LNCaP clone FGC (cell line): ENCODE measurements around the gene TGM6.
A peak's percentile ranks its signal among the peaks of the same experiment; 100 is the strongest.
"Not testable (repeated sequence)": the region's sequence is repeated elsewhere in the genome, so short reads cannot be mapped to it uniquely, and the experiment has no call there.

Experiments used
- DNase-seq: peaks from one replicate; pipeline ENCODE4 v3.0.0-alpha.2; 2011; ENCODE audit warnings: low read depth
- H3K4me3 ChIP-seq: 2 replicates; pipeline ENCODE4 v1.5.1; 2011; ENCODE audit warnings: mild to moderate bottlenecking, low read depth, low read length, control low read depth
- TF ChIP-seq, protein P1 (sequence below): IDR thresholded peaks from 2 replicates; pipeline ENCODE4 v1.5.1; 2012; ENCODE audit warnings: mild to moderate bottlenecking; ENCODE audit not compliant: control insufficient read depth, insufficient read depth; ENCODE audit errors: extremely low read depth

The TGM6 gene

DNA sequence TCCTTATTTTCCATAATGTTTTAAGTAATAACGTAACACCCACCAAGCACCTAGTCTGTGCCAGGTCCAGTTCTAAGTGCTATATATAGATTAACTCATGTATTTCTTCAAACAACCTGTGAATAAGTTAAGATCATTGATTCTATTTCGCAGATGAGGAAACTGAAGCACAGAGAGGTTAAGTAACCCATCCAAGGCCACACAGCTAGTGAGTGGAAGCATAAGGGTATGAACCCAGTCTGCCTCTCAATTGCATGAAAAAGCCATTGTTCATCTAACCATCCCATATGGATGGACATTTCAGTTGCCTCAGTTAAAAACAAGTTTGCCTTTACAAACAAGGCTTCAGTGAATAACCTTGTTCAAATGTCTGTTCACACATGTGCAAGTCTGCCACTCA, 20.8 kb downstream of the TGM6 start:
- TF ChIP-seq, protein P1, sequence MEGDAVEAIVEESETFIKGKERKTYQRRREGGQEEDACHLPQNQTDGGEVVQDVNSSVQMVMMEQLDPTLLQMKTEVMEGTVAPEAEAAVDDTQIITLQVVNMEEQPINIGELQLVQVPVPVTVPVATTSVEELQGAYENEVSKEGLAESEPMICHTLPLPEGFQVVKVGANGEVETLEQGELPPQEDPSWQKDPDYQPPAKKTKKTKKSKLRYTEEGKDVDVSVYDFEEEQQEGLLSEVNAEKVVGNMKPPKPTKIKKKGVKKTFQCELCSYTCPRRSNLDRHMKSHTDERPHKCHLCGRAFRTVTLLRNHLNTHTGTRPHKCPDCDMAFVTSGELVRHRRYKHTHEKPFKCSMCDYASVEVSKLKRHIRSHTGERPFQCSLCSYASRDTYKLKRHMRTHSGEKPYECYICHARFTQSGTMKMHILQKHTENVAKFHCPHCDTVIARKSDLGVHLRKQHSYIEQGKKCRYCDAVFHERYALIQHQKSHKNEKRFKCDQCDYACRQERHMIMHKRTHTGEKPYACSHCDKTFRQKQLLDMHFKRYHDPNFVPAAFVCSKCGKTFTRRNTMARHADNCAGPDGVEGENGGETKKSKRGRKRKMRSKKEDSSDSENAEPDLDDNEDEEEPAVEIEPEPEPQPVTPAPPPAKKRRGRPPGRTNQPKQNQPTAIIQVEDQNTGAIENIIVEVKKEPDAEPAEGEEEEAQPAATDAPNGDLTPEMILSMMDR = no peak
- H3K4me3 ChIP-seq = no peak overlapping the region
- no peak for DNase-seq

DNA sequence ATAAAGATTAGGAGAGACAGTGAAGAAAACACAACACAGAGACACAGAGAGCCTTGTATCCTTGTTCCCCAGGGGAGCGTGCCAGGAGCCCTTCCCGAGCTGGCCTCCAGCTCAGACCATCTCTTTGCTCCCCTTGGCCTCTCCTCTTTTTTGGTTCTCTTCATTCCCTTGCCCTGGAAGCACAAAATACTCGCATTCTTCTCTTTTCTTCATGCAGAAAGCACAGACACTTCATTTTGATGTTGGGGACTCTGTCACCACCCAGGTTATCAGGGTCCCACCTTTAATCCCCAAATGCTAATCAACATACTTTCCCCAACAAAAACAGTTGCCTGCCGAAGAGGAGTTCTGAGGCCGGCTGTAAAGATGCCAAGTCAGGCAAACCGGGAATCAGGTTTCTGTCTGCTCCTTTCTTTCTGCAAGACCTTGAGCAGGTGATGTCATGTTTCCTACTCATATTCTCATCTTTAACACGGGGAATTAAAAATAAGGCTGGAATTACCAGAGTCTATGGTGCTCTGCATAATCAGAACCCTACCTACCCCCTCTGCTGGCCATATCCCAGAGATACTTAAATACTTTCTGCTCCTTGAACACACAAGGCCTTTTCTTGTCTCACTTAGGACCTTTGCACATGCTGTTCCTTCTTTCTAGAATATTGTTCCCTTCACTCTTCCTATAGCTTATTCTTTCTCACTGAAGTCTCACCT, 21.7 kb downstream of the TGM6 start:
- DNase-seq = no peak
- TF ChIP-seq, protein P1 = 0 out of 2 replicates have a peak, but pooled peaks have one; percentile 17
- H3K4me3 ChIP-seq = no peak overlapping the region

DNA sequence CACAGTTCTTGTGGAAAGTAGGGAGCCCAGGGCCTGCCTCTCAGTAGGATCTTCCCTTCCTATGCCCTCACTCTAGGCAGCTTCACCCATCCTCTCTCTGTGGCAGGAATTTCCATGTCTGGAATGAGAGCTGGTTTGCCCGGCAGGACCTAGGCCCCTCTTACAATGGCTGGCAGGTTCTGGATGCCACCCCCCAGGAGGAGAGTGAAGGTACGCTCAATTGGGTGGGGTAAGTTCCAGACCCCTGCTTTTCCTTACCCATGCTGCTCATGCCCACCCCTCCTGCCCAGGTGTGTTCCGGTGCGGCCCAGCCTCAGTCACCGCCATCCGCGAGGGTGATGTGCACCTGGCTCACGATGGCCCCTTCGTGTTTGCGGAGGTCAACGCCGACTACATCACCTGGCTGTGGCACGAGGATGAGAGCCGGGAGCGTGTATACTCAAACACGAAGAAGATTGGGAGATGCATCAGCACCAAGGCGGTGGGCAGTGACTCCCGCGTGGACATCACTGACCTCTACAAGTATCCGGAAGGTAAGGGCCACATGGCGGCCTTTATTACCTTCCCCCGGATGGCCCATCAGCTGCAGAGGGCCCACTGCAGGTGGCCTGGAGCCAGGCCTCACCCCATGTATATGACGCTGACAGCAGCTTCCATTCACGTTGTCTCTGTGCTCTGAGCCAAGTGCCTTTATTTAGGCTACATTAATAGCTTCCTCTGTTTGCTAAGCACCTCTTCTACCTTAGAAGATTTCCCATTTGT, 22.8 kb downstream of the TGM6 start:
- DNase-seq = no peak
- H3K4me3 ChIP-seq = no peak overlapping the region
- TF ChIP-seq, protein P1 = no peak

DNA sequence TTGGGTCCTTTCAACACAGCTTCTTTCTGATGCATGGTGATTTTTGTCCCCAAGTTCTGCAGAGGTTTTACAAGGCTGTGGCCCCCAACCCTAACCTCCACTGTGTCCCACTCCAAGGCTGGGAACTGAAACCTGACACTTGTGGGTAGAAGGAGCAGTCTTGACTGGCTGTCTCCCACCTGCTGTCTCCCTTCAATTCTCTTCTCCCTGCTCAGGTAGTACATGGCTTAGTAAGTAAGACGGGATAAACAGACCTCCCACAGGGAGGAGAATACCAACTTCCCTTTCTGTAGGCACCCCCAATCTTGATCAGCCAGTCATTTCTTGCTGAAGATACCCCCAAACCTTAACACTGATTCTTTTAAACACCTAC, 25.0 kb downstream of the TGM6 start:
- no peak for DNase-seq
- no peak overlapping the region for H3K4me3 ChIP-seq
- TF ChIP-seq, protein P1 = no peak

DNA sequence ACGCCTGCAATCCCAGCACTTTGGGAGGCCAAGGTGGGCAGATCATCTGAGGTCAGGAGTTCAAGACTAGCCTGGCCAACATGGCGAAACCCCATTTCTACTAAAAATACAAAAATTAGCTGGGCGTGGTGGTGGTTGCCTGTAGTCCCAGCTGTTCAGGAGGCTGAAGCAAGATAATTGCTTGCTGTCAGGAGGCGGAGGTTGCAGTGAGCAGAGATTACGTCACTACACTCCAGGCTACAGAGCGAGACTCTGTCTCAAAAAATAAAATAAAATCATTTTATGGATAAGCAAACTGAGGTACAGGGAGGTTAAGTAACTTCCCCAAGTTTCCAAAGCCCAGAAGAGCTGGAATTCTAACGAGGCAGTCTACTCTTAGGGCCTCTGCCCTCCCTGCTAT, 26.7 kb downstream of the TGM6 start:
- H3K4me3 ChIP-seq = not testable (repeated sequence)

DNA sequence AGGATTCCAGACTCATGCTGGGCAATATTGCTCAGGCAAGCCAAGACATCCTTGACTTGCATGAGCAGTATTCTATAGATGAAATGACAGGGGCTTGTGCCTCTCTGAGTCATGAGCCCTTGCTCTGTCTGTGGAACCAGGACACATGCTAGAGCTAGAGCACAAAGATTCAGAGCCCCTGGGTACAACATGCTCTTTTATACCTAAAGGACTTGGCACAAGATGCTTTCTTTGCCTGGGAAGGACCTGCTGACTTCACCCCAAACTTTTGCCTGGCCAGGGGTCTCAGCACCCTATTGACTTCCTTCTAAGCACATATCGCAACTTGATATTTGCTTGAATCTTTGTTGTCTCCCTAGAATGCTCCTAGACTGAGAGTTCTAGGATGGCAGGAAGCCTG, 27.4 kb downstream of the TGM6 start:
- TF ChIP-seq, protein P1 = no peak
- H3K4me3 ChIP-seq = no peak overlapping the region
- no peak for DNase-seq

More for the DNA sequence above, 26.7 kb downstream of the TGM6 start:
- not testable (repeated sequence) for DNase-seq

DNA sequence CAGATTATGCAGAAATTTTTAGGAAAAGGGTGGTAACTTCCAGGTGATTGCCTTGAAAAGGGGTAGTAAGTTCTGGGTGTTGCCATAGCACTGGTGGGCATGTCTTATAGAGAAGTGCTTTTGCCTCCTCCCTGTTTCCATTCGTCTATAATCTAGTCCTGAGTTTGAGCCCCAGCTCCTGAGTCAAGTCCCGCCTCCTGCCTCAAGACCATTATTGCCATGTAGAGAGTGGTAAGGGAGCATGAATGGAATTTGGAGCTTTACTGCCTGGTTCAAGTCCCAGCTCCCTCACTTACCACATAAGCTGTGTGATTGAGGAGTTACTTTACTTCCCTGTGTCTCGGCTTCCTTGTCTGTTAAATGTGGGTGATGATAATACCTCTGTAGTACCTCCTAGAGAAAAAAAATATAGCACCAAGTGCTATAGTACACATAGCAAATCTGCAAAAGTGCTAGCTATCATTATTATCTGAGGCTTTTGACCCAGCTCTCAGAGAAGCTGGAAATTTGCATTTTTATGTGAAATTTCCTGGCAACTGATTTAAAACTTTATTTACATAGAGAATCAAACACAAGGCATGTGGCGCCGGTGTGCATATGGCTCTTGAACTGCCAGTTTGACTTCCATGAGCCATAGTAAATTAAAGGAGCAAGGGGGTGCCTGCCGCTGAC, 36.0 kb downstream of the TGM6 start:
- no peak overlapping the region for H3K4me3 ChIP-seq
- peak; percentile 36 for DNase-seq
- TF ChIP-seq, protein P1 = no peak
